ENCODE results near the gene TBC1D16. TPM values are rescaled to one million over a fixed set of nuclear protein-coding genes. Genes with fewer than 3 reads are reported as not detected.
"Not testable (repeated sequence)": the region's sequence is repeated elsewhere in the genome, so short reads cannot be mapped to it uniquely, and the experiment has no call there.

TBC1D16 gene
- polyA plus RNA-seq, 3 donors = 12.2 to 42.0 (median 37.9) TPM

DNA sequence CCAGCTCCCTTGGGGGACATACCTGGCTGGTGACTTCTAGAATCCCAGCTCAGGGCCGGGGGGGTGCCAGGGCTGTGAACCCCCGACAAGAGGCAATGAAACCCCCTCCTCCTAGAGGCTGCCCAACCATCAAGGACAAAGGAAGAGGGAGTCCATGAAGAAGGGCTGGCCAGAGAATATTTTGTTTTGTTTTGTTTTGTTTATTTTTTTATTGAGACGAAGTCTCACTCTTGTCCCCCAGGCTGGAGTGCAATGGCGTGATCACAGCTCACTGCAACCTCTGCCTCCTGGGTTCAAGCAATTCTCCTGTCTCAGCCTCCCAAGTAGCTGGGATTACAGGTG lies 41.5 kb downstream of the TBC1D16 start:
- H3K27ac ChIP-seq (ENCODE audit: low read depth, low read length) = not testable (repeated sequence)
- WGBS, 3 donors = 64 to 72% (median 69%) methylated on average over 4 of the region's 4 CpGs

GRCh38 chr17:79993390-79994227 lies 42.1 kb downstream of the TBC1D16 start:
- 32 to 39% (median 38%) methylated on average over 22 of the region's 22 CpGs for WGBS, 3 donors
- no peak overlapping the region for H3K27ac ChIP-seq (ENCODE audit: low read depth, low read length)

GRCh38 chr17:79992649-79993389 lies 42.9 kb downstream of the TBC1D16 start:
- no peak overlapping the region for H3K27ac ChIP-seq (ENCODE audit: low read depth, low read length)
- WGBS, 3 donors = 78 to 90% (median 78%) methylated on average over 10 of the region's 10 CpGs

- no peak overlapping the region for H3K27ac ChIP-seq (ENCODE audit: low read depth, low read length)
- WGBS, 3 donors = 13 to 26% (median 23%) methylated on average over 37 to 44 of the region's 44 CpGs
Measured at GRCh38 chr17:79991924-79992648, 43.6 kb downstream of the TBC1D16 start.

- H3K27ac ChIP-seq (ENCODE audit: low read depth, low read length) = no peak overlapping the region
- WGBS, 3 donors = 26 to 37% (median 34%) methylated on average over 25 to 28 of the region's 30 CpGs
Measured at GRCh38 chr17:79991140-79991923, 44.3 kb downstream of the TBC1D16 start.

GRCh38 chr17:79990704-79991103 lies 45.0 kb downstream of the TBC1D16 start:
- no peak overlapping the region for H3K27ac ChIP-seq (ENCODE audit: low read depth, low read length)
- 87 to 89% (median 88%) methylated on average over 17 of the region's 17 CpGs for WGBS, 3 donors

GRCh38 chr17:79990051-79990592 lies 45.5 kb downstream of the TBC1D16 start:
- 33 to 73% (median 68%) methylated on average over 21 of the region's 21 CpGs for WGBS, 3 donors
- no peak overlapping the region for H3K27ac ChIP-seq (ENCODE audit: low read depth, low read length)

DNA sequence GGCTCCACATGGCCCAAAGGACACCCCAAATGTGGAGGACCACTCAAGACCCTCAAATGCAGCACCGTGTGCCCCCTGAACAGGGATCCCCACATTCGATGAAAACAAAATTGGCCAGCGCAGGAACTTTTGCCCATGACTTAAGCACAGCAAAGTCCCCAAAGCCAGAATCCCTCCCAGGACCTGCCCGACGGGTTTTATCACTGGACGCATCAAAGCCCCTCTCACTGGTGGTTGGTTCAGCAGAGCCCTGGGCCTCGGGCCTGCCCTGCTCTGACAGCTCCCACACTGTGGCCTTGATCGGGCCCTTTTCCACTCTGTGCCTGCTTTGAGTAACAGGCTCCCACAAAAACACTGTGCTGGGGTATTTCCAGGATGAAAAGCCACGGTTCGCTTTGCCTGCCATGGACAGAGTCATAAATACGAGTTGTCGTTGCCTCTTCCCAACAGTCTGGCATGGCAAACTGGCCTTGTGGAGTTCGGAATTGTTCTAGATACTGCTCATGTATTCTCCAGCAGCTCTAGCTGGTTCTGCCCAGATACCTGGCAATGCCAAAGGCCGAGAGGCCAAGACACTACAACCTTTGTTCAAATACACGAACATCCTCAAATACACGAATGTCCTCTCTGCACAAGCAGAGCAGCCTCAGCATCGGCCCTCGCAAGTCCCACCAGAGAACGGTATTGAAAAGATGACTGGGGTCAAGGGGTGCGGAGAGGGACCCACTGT lies 46.4 kb downstream of the TBC1D16 start:
- WGBS, 3 donors = 86 to 96% (median 95%) methylated on average over 20 of the region's 20 CpGs
- H3K27ac ChIP-seq (ENCODE audit: low read depth, low read length) = no peak overlapping the region

- 57 to 66% (median 59%) methylated on average over 28 of the region's 28 CpGs for WGBS, 3 donors
- no peak overlapping the region for H3K27ac ChIP-seq (ENCODE audit: low read depth, low read length)
Measured at GRCh38 chr17:79988185-79988971, 47.3 kb downstream of the TBC1D16 start.

DNA sequence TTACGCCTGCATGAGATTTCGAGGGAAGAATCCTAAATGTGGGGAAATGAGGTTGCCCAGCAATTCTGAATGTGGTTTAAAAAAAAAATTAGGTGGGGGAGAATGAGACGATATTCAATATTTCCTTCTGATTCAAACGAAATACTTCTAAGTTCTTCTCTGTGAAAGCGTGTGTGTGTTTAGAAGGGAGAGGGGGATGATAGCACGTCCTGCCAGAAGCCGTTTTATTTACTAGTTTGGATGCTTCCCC lies 47.8 kb downstream of the TBC1D16 start:
- H3K27ac ChIP-seq (ENCODE audit: low read depth, low read length) = no peak overlapping the region
- 65 to 70% (median 67%) methylated on average over 7 of the region's 7 CpGs for WGBS, 3 donors

DNA sequence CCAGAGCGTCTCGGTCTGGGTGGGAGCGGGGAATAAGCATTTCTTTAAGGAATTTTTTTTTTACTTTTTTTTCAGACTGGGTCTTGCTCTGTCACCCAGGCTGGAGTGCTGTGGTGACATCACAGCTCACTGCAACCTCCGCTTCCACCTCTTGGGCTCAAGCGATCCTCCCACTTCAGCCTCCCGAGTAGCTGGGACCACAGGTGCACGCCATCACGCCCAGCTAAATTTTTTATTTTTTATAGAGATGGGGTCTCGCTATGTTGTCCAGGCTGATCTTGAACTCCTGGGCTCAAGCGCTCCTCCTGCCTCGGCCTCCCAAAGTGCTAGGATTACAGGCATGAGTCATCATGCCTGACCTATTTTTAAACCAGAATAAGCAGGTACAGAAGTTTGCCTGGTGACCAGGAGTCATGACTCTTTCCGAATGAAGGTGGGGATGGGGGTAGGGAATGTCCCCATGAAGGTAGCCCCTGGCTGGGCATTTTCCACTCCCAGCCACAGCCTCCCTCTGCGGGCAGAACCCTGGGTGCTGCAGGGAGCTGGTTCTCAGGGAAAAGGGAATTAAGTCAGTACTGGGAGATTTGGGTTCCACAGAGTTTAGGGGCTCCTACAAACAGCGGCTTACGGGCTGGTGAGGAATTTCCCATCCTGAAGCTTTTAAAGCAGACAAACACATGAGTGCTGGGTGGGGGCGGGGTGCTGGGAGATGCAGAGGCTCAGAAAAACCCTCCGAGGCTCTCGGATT lies 48.3 kb downstream of the TBC1D16 start:
- H3K27ac ChIP-seq (ENCODE audit: low read depth, low read length) = no peak overlapping the region
- WGBS, 3 donors = 84 to 91% (median 87%) methylated on average over 18 of the region's 18 CpGs

- 58 to 70% (median 70%) methylated on average over 29 of the region's 29 CpGs for WGBS, 3 donors
- no peak overlapping the region for H3K27ac ChIP-seq (ENCODE audit: low read depth, low read length)
Measured at GRCh38 chr17:79986411-79987186, 49.1 kb downstream of the TBC1D16 start.

DNA sequence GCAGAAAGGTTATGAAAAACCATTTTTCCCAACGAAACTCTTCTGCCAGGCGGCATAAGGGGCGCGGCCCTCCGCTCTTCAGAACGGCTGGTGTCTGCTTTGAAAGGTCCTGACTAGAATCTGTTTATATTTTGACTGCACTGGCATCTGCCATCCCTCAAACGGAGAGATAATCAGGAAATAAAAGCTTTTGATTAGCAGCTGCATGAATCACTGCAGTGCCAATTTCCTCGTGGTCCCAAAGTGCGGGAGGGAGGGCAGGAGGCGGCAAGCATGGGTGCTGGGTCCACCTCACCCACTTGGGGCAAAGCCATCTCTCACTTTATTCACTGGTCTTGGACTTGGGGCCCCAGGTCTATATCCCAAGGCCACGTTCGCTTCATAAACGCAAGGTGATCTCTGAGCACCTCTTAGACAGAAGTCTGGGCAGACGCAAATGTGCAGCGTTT lies 49.7 kb downstream of the TBC1D16 start:
- WGBS, 3 donors = 85 to 93% (median 88%) methylated on average over 15 of the region's 15 CpGs
- no peak overlapping the region for H3K27ac ChIP-seq (ENCODE audit: low read depth, low read length)

GRCh38 chr17:79985361-79985942 lies 50.2 kb downstream of the TBC1D16 start:
- no peak overlapping the region for H3K27ac ChIP-seq (ENCODE audit: low read depth, low read length)
- WGBS, 3 donors = 92 to 96% (median 95%) methylated on average over 17 of the region's 17 CpGs

- WGBS, 3 donors = 74 to 83% (median 83%) methylated on average over 10 of the region's 10 CpGs
Measured at GRCh38 chr17:79984877-79985276, 50.8 kb downstream of the TBC1D16 start.

More at GRCh38 chr17:79984877-79985276, 50.8 kb downstream of the TBC1D16 start:
- no peak overlapping the region for H3K27ac ChIP-seq (ENCODE audit: low read depth, low read length)
